Measurements from ENCODE around the gene EXTL2.
"Not testable (repeated sequence)": the region's sequence is repeated elsewhere in the genome, so short reads cannot be mapped to it uniquely, and the experiment has no call there.

EXTL2 gene

GRCh38 chr1:100834777-100835660 is 59.6 kb downstream of the EXTL2 start:
- DNase-seq (ENCODE audit: low read depth in 1 of 2, low spot score in 1 of 2) = peak in 1 of 2 experiments; percentile 4
- TF ChIP-seq JUND (IDR thresholded peaks at IDR 0.05; ENCODE audit: low read depth) = no peak
- in situ Hi-C loops (cut with HindIII; ENCODE audit: low pct_unique_long_range_greater_than_20kb, low sequenced_read_pairs) = no loop called here

GRCh38 chr1:100832694-100833428 is 61.8 kb downstream of the EXTL2 start:
- TF ChIP-seq JUND (IDR thresholded peaks at IDR 0.05; ENCODE audit: low read depth) = no peak
- in situ Hi-C loops (cut with HindIII; ENCODE audit: low pct_unique_long_range_greater_than_20kb, low sequenced_read_pairs) = no loop called here
- no peak for DNase-seq (ENCODE audit: low read depth in 1 of 2, low spot score in 1 of 2)

GRCh38 chr1:100825666-100826065 is 69.0 kb downstream of the EXTL2 start:
- DNase-seq (ENCODE audit: low read depth in 1 of 2, low spot score in 1 of 2); in situ Hi-C loops (cut with HindIII; ENCODE audit: low pct_unique_long_range_greater_than_20kb, low sequenced_read_pairs): not testable (repeated sequence)
